Endothelial cell of umbilical vein (primary cell): ENCODE results near the gene FTSJ3. TPM values are rescaled to one million over a fixed set of nuclear protein-coding genes. Genes with fewer than 3 reads are reported as not detected.

ENCODE experiments used
- BruUV-seq: library from RNA; stranded (reverse); fragments of 400-500 nt; replicated peaks from 2 replicates; lab custom pipeline; 2021; lab: Mats Ljungman, UMichigan
- CTCF ChIA-PET: fragments of 300-600, 350-600 bp; sonication (Branson Sonifier 250); formaldehyde crosslinking; loops from one replicate; lab custom pipeline; 2021; ENCODE audit warnings: antibody characterized with exemption, inconsistent platforms; lab: Charles Lee
- POLR2A ChIA-PET: fragments of 300-600, 350-600 bp; sonication (Branson Sonifier 250); formaldehyde crosslinking; loops from one replicate; lab custom pipeline; 2021; ENCODE audit warnings: antibody characterized with exemption, inconsistent platforms; lab: Charles Lee
- DNase-seq: peaks from one replicate; pipeline ENCODE4 v3.0.0-alpha.2; 2011; ENCODE audit warnings: low read depth, low spot score
- FAIRE-seq: peaks from 2 replicates; lab custom pipeline; 2011; peaks lifted over from hg19 to GRCh38; lab: Jason Lieb, UNC
- H2AFZ ChIP-seq: 2 replicates; pipeline ENCODE4 v1.6.0; 2012; ENCODE audit warnings: low read depth, low read length, control low read depth, inconsistent platforms
- H3K27ac ChIP-seq: 2 replicates; pipeline ENCODE4 v1.5.1; 2011; ENCODE audit warnings: low read depth, mild to moderate bottlenecking, control low read depth, low read length, moderate library complexity; ENCODE audit not compliant: insufficient read depth
- H3K27me3 ChIP-seq, 2 experiments: 2 replicates each; pipeline versions ENCODE4 v1.6.0 to v1.6.1; 2011; ENCODE audit warnings: low read length in 2 of 2, mixed read lengths in 1 of 2; ENCODE audit not compliant: control insufficient read depth in 2 of 2, insufficient read depth in 2 of 2
- H3K36me3 ChIP-seq, 2 experiments: 2 replicates in 1 of 2; 3 replicates in 1 of 2; pipeline ENCODE4 v1.5.1; 2011; ENCODE audit warnings: low read length in 2 of 2, mild to moderate bottlenecking in 1 of 2, moderate library complexity in 1 of 2; ENCODE audit not compliant: control insufficient read depth in 2 of 2, insufficient read depth in 2 of 2; ENCODE audit errors: extremely low read depth in 1 of 2
- H3K4me1 ChIP-seq: 3 replicates; pipeline ENCODE4 v1.5.1; 2011; ENCODE audit warnings: mild to moderate bottlenecking, low read length; ENCODE audit not compliant: control insufficient read depth, insufficient read depth; ENCODE audit errors: extremely low read depth
- H3K4me2 ChIP-seq: 2 replicates; pipeline ENCODE4 v1.6.1; 2011; ENCODE audit warnings: low read length, control low read depth, mixed read lengths; ENCODE audit not compliant: insufficient read depth
- H3K4me3 ChIP-seq, 3 experiments: fragments of 200-600 bp in 1 of 3; sonication (generic), shearing (Covaris generic) in 1 of 3; replicated peaks in 1 of 3; 2 replicates each; pipeline ENCODE4 v1.5.1; 2011 to 2016; ENCODE audit warnings: control low read depth in 3 of 3, low read length in 3 of 3, mild to moderate bottlenecking in 2 of 3, inconsistent platforms in 1 of 3, low read depth in 1 of 3, moderate library complexity in 1 of 3; ENCODE audit not compliant: insufficient read depth in 1 of 3
- H3K79me2 ChIP-seq: 2 replicates; pipeline ENCODE4 v1.6.0; 2012; ENCODE audit warnings: low read length, inconsistent platforms; ENCODE audit not compliant: control insufficient read depth, insufficient read depth
- H3K9ac ChIP-seq: replicated peaks from 2 replicates; pipeline ENCODE3; 2011; ENCODE audit warnings: low read length, control low read depth; ENCODE audit not compliant: insufficient read depth; ENCODE audit errors: extremely low read depth
- H3K9me1 ChIP-seq: replicated peaks from 3 replicates; pipeline ENCODE4 v1.6.0; 2011; ENCODE audit warnings: mild to moderate bottlenecking, low read length; ENCODE audit not compliant: control insufficient read depth, insufficient read depth; ENCODE audit errors: extremely low read depth
- H3K9me3 ChIP-seq: replicated peaks from 2 replicates; pipeline ENCODE4 v1.5.1; 2012; ENCODE audit warnings: low read length, inconsistent platforms; ENCODE audit not compliant: control insufficient read depth, insufficient read depth
- H4K20me1 ChIP-seq: replicated peaks from 2 replicates; pipeline ENCODE3; 2011; ENCODE audit warnings: mild to moderate bottlenecking, low read length; ENCODE audit not compliant: control insufficient read depth, insufficient read depth; ENCODE audit errors: extremely low read depth
- EZH2 ChIP-seq: IDR thresholded peaks from 2 replicates; pipeline ENCODE4 v1.6.1; 2012; ENCODE audit warnings: borderline replicate concordance, low read depth, mild to moderate bottlenecking, moderate library complexity, low read length, inconsistent platforms; ENCODE audit not compliant: severe bottlenecking
- JUN ChIP-seq: IDR thresholded peaks from 2 replicates; pipeline ENCODE4 v1.6.1; 2011; ENCODE audit warnings: borderline replicate concordance, low read depth; ENCODE audit not compliant: insufficient read length, insufficient read depth
- POLR2A ChIP-seq: IDR thresholded peaks from 2 replicates; pipeline ENCODE4 v1.6.1; 2012; ENCODE audit warnings: low read depth, mild to moderate bottlenecking, control low read depth, low read length
- POLR2AphosphoS5 ChIP-seq: IDR thresholded peaks from 2 replicates; pipeline ENCODE4 v1.6.1; 2012; ENCODE audit warnings: low read depth, mild to moderate bottlenecking, control low read depth, low read length, moderate library complexity; ENCODE audit not compliant: insufficient read depth
- dilution Hi-C: fragments of 300-500 bp; cut with MboI; formaldehyde crosslinking; loops from one replicate; pipeline ENCODE4 v1.15.0; 2019; ENCODE audit warnings: low sequenced_read_pairs; ENCODE audit not compliant: extremely low pct_ligation_motif_present
- intact Hi-C: fragments of 100-400 bp; cut with micrococcal nuclease; formaldehyde crosslinking; loops from one replicate; pipeline ENCODE4 v1.10.0; 2022
- polyA plus RNA-seq, 4 experiments: library from polyadenylated mRNA; depleted of rRNA in 3 of 4; stranded (reverse) in 3 of 4; unstranded in 1 of 4; fragments of >200 nt; gene quantifications; 2 replicates each; pipeline versions ENCODE4 v1.2.1 to v1.2.3, GENCODE V29; 2011 to 2012; ENCODE audit warnings: missing spikeins in 1 of 4
- total RNA-seq: library from RNA; stranded (reverse); gene quantifications from 2 replicates; pipeline ENCODE4 v1.2.3, GENCODE V29; 2021
- TF ChIP-seq, protein P1 (sequence below): IDR thresholded peaks from 2 replicates; pipeline ENCODE4 v1.6.1; 2011; ENCODE audit not compliant: insufficient read depth, insufficient read length

The FTSJ3 gene
- total and polyA plus RNA-seq, 2 donors (not counting 3 experiments of a cell fraction or from before 2014, with no cell fraction given): 42.1 to 60.2 TPM

DNA sequence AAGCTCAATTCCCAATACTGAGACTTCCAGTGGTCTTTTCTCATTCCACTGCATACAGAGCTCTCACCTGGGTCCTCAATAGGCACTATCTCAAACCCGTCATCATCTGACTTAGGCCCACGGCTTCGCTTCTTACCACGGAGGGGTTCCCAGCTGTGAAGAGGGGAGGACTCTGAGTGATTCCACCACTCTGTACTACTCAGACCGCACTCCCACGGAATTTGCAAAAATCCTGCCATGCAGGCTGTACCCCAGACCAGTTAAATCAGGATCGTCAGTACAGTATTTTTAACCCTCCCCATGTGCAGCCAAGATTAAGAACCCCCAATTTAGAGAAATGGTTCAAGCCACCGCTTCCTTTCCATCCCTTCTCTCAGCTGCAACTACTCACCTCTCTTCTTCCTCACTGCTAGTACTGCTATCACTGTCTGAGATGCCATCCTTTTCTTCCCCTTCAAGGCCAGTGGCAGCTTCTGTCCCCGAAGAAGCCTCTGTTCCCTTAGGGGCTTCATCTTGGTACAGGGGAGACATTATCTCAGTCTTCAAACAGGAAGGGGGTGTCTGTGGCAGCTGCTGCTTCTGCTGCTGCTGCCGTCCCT lies 6.4 kb downstream of the FTSJ3 start:
- no peak overlapping the region for H3K4me2 ChIP-seq
- ChIA-PET POLR2A (no interaction called here), CTCF (interaction anchor here (1.6 kb wide), 1 partner anchor 17 kb away, joined by 7 read pairs; no protein-coding TSS in a partner anchor)
- no peak overlapping the region for H3K27ac ChIP-seq
- H3K4me1 ChIP-seq: peaks cover 7% of the 10 kb centered on the region
- no peaks in the 10 kb centered on the region for H3K27me3 ChIP-seq
- no peaks in the 10 kb centered on the region for H4K20me1 ChIP-seq
- no peaks in the 10 kb centered on the region for H3K9me3 ChIP-seq
- no peaks in the 10 kb centered on the region for H3K9me1 ChIP-seq
- peaks cover 17% of the 10 kb centered on the region for H3K79me2 ChIP-seq
- dilution Hi-C loops (no loop called here), intact Hi-C loops (loop anchor here (10.0 kb wide), 1 partner anchor 1246 kb away; no protein-coding TSS in a partner anchor)
- H3K9ac ChIP-seq: no peak overlapping the region
- no peak overlapping the region for H2AFZ ChIP-seq
- BruUV-seq: no TSS peak
- no peak overlapping the region for H3K4me3 ChIP-seq
- TF ChIP-seq POLR2AphosphoS5: no peak
- TF ChIP-seq POLR2A: no peak
- TF ChIP-seq EZH2: no peak
- DNase-seq (no peak), FAIRE-seq (no peak)
- peaks cover 62 to 69% of the 10 kb centered on the region in 2 experiments for H3K36me3 ChIP-seq

DNA sequence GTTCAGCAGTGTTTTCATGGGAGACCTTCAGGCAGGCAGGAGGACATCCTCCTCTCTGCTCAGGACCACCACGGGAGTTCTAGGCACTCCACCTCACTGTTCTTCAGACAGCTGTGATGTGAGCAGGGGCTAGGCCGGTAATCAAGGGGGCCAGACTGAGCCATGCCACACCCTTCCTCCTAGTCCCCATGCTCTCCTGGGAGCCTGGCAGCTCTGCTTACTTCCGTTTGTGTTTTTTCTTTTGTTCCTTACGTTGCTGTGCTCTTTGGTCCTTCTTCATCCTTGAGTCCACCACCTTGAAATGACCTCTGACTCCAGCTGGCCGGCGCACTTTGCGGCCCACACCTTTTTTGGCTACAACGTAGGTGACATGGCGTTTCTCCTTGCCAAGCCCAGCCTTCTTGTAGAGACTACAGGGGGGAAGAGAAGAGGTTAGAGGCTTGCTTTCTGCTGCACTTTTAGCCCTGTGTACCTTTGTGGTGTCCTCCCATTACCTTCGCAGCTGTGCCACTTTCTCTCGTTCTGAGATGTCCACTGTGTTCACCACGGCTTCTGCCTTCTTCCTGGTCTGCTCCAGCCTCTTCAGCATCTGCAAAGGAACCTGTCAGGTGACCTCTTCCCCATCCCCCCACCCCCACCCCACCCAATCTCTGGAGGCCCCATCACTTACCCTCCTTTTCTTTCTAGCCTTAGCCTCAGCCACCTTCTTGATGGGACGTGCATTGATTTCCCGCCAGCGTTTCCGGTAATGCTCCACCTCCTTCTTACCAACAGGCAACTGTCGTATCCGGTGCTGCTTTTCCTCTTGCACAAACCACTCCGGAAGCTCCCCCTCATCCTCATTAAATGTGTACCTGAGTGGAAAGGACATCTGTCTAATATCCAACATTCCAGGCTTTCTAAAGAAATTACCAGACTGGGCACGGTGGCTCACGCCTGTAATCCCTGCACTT lies 7.6 kb downstream of the FTSJ3 start:
- peaks cover 8% of the 10 kb centered on the region for H3K79me2 ChIP-seq
- POLR2A ChIA-PET: interaction anchor here (0.6 kb wide), 1 partner anchor 44 kb away, joined by 4 read pairs; no protein-coding TSS in a partner anchor
- dilution Hi-C loops: no loop called here

More for the DNA sequence above, 7.6 kb downstream of the FTSJ3 start:
- BruUV-seq: TSS peak; percentile 61
- H3K9ac ChIP-seq: no peak overlapping the region
- H3K9me1 ChIP-seq: no peaks in the 10 kb centered on the region
- no peaks in the 10 kb centered on the region for H4K20me1 ChIP-seq
- intact Hi-C loops: loop anchor here (10.0 kb wide), 1 partner anchor 1245 kb away; no protein-coding TSS in a partner anchor
- no peak overlapping the region for H2AFZ ChIP-seq
- FAIRE-seq: no peak
- TF ChIP-seq, protein P1, sequence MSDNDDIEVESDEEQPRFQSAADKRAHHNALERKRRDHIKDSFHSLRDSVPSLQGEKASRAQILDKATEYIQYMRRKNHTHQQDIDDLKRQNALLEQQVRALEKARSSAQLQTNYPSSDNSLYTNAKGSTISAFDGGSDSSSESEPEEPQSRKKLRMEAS: no peak
- TF ChIP-seq POLR2A (peak; percentile 56), JUN (no peak)
- peaks cover 68 to 74% of the 10 kb centered on the region in 2 experiments for H3K36me3 ChIP-seq
- H3K4me3 ChIP-seq: no peak overlapping the region
- no peaks in the 10 kb centered on the region for H3K27me3 ChIP-seq
- no peak overlapping the region for H3K4me2 ChIP-seq
- CTCF ChIA-PET: interaction anchor here (0.7 to 1.6 kb wide), 2 partner anchors 16 to 69 kb away, joined by 3 to 7 read pairs; no protein-coding TSS in a partner anchor
- H3K27ac ChIP-seq: no peak overlapping the region
- no peaks in the 10 kb centered on the region for H3K4me1 ChIP-seq
- no peaks in the 10 kb centered on the region for H3K9me3 ChIP-seq
- DNase-seq: no peak
